CD4-positive, alpha-beta T cell (primary cell): ENCODE results near the gene CABCOCO1. TPM values are rescaled to one million over a fixed set of nuclear protein-coding genes. Genes with fewer than 3 reads are reported as not detected.
"Not testable (repeated sequence)": the region's sequence is repeated elsewhere in the genome, so short reads cannot be mapped to it uniquely, and the experiment has no call there.

Experiments
- ATAC-seq: fragments of 200-7000 bp; cut with Tn5 transposase; one replicate; pipeline ENCODE4 v1.10.0; 2022; ENCODE audit warnings: mild to moderate bottlenecking; ENCODE audit not compliant: poor library complexity
- CTCF ChIA-PET: fragments of 350-600 bp; sonication (Branson Sonifier 250); formaldehyde crosslinking; loops from one replicate; lab custom pipeline; 2021; ENCODE audit warnings: antibody characterized with exemption, inconsistent platforms; lab: Charles Lee
- POLR2A ChIA-PET: fragments of 350-600 bp; sonication (Branson Sonifier 250); formaldehyde crosslinking; loops from one replicate; lab custom pipeline; 2021; ENCODE audit warnings: antibody characterized with exemption, inconsistent platforms; lab: Charles Lee
- DNase-seq, 14 experiments: peaks; one replicate each; pipeline ENCODE4 v3.0.0-alpha.2; 2013 to 2020; ENCODE audit warnings: mixed read lengths in 2 of 14
- H3K27ac ChIP-seq, 2 donors: one replicate each; pipeline versions ENCODE4 v1.5.1 to v1.7.0; 2013; ENCODE audit warnings: low read length in 2 of 2, low read depth in 1 of 2, mild to moderate bottlenecking in 1 of 2
- H3K27me3 ChIP-seq, 2 experiments: 1 replicate in 1 of 2; 2 replicates in 1 of 2; pipeline versions ENCODE4 v1.6.1 to v1.7.0; 2013; ENCODE audit warnings: low read length in 2 of 2, control low read depth in 1 of 2, mild to moderate bottlenecking in 1 of 2, moderate library complexity in 1 of 2; ENCODE audit not compliant: insufficient read depth in 2 of 2, control insufficient read depth in 1 of 2
- H3K36me3 ChIP-seq: one replicate; pipeline ENCODE4 v1.6.1; 2013; ENCODE audit warnings: low read length, control low read depth; ENCODE audit not compliant: insufficient read depth
- H3K4me1 ChIP-seq: one replicate; pipeline ENCODE4 v1.6.1; 2013; ENCODE audit warnings: low read length, control low read depth; ENCODE audit not compliant: insufficient read depth
- H3K4me3 ChIP-seq: one replicate; pipeline ENCODE4 v1.5.1; 2013; ENCODE audit warnings: mild to moderate bottlenecking, low read length, moderate library complexity
- H3K9me3 ChIP-seq, 2 experiments: 1 replicate in 1 of 2; 2 replicates in 1 of 2; pipeline versions ENCODE4 v1.6.1 to v1.7.0; 2013; ENCODE audit warnings: low read length in 2 of 2, mild to moderate bottlenecking in 2 of 2, control low read depth in 1 of 2, moderate library complexity in 1 of 2; ENCODE audit not compliant: control insufficient read depth in 1 of 2, insufficient read depth in 1 of 2
- H3K27ac Mint-ChIP-seq: one replicate; pipeline ENCODE4 v1.8.0; 2020; ENCODE audit warnings: mixed read lengths
- H3K27me3 Mint-ChIP-seq: one replicate; pipeline ENCODE4 v1.8.0; 2021; ENCODE audit warnings: mixed read lengths
- H3K36me3 Mint-ChIP-seq: one replicate; pipeline ENCODE4 v1.8.0; 2021; ENCODE audit warnings: low read depth, mixed read lengths
- H3K4me1 Mint-ChIP-seq: one replicate; pipeline ENCODE4 v1.8.0; 2021; ENCODE audit warnings: low read depth, mixed read lengths
- H3K4me3 Mint-ChIP-seq: one replicate; pipeline ENCODE4 v1.8.0; 2020; ENCODE audit warnings: mild to moderate bottlenecking, mixed read lengths
- H3K9me3 Mint-ChIP-seq: one replicate; pipeline ENCODE4 v1.8.0; 2020; ENCODE audit warnings: mixed read lengths
- intact Hi-C, 2 experiments: fragments of 100-400 bp; cut with DNase I in 1 of 2; cut with micrococcal nuclease in 1 of 2; formaldehyde crosslinking; loops; one replicate each; pipeline versions ENCODE4 v1.15.1 to v1.9.0; 2023 to 2025; cut with DNase I, micrococcal nuclease
- total RNA-seq, 174 experiments: library from RNA in 2 of 174; stranded (reverse) in 2 of 174; gene quantifications; one replicate each; pipeline ENCODE4 v1.2.3 and lab custom pipeline; 2021 to 2026
- TF ChIP-seq, protein P1 (sequence below): fragments of 200-600 bp; IDR thresholded peaks from one replicate; pipeline ENCODE4 v1.8.0; 2022; ENCODE audit warnings: antibody characterized with exemption, mild to moderate bottlenecking

The CABCOCO1 gene
- total RNA-seq, 2 experiments from 2014 or later, result not detected

DNA sequence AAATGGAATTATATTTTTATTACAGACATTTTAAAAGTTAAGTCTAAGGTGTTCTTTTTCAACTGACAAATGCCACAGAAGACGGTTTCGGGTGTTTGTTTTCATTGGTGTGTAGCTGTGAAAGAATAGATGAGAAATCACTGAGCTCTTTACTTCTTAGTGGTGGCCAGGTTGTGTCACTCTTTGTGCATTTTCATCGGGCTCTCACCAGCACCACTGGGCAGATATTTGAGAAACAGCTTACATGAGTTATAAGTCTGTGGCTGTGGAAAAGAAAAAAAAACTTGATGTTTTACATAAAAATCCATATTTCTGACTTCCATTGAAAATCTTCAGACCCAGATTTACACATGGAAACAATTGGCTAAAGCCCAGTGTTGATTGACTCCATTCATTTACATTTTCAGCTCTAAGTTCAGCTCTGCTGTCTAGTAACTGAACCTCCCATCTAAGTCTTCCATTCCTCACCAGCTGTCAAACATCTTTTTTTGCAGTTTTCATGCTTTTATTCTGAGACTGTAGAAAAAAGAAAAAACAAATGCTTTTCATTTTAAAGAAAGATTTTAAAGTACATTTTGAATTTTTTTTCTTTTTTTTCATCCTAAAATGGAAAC lies 22.3 kb downstream of the CABCOCO1 start:
- H3K27me3 ChIP-seq, result no peaks in the 10 kb centered on the region
- ATAC-seq (no peak), DNase-seq (no peak)
- H3K36me3 ChIP-seq, result no peaks in the 10 kb centered on the region
- no peak overlapping the region for H3K27ac ChIP-seq
- no peak overlapping the region for H3K4me3 ChIP-seq
- no peaks in the 10 kb centered on the region for H3K9me3 ChIP-seq
- Mint-ChIP-seq H3K27ac (no peak overlapping the region), H3K27me3 (peaks cover 15% of the 10 kb centered on the region), H3K36me3 (no peaks in the 10 kb centered on the region), H3K4me3 (no peak overlapping the region), H3K4me1 (no peaks in the 10 kb centered on the region), H3K9me3 (no peaks in the 10 kb centered on the region)
- TF ChIP-seq, protein P1, sequence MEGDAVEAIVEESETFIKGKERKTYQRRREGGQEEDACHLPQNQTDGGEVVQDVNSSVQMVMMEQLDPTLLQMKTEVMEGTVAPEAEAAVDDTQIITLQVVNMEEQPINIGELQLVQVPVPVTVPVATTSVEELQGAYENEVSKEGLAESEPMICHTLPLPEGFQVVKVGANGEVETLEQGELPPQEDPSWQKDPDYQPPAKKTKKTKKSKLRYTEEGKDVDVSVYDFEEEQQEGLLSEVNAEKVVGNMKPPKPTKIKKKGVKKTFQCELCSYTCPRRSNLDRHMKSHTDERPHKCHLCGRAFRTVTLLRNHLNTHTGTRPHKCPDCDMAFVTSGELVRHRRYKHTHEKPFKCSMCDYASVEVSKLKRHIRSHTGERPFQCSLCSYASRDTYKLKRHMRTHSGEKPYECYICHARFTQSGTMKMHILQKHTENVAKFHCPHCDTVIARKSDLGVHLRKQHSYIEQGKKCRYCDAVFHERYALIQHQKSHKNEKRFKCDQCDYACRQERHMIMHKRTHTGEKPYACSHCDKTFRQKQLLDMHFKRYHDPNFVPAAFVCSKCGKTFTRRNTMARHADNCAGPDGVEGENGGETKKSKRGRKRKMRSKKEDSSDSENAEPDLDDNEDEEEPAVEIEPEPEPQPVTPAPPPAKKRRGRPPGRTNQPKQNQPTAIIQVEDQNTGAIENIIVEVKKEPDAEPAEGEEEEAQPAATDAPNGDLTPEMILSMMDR, result no peak
- ChIA-PET POLR2A (no interaction called here), CTCF (no interaction called here)
- no peaks in the 10 kb centered on the region for H3K4me1 ChIP-seq
- intact Hi-C loops, result no loop called here

DNA sequence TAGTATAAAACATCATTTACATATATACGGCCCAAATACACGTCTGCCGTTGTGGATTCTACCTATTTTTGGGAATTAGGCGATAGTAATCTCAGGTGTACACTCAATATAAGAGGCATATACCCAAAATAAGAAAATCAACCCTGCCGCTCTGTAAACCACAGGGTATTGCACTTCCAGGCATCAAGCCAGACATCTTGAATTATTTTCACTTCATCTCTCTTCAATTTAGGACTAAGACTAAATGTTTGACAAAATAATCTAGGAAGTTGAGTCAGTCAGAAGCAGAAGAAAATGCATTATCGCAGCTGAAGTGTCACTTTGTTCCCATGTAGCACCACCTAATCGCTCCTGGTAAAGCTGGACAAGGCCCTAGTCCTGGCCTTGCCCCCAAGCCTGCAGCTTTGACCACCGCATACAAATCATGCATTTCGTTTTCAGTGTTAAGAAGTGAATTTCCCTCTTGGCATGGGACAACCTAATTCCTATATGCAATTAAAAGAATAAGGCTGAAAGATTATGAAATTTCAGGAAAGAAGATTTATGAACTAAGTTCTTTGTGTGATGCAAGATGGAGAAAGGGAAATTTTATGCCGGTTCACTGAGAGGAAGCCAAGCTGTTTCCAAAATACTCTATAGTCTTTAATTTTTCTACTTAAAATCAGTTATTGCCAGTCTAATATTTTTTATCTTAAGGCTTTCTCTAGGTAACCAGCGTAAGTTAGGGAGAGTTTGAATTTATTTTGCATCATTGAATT lies 26.0 kb downstream of the CABCOCO1 start:
- no peaks in the 10 kb centered on the region for H3K4me1 Mint-ChIP-seq
- ATAC-seq (no peak), DNase-seq (no peak)
- TF ChIP-seq, protein P1, result no peak
- no peak overlapping the region for H3K4me3 Mint-ChIP-seq
- Histone ChIP-seq H3K4me1 (no peaks in the 10 kb centered on the region), H3K36me3 (no peaks in the 10 kb centered on the region), H3K9me3 (no peaks in the 10 kb centered on the region), H3K4me3 (no peak overlapping the region), H3K27me3 (no peaks in the 10 kb centered on the region), H3K27ac (no peak overlapping the region)
- H3K27me3 Mint-ChIP-seq, result peaks cover 10% of the 10 kb centered on the region
- no peaks in the 10 kb centered on the region for H3K9me3 Mint-ChIP-seq
- CTCF ChIA-PET, result no interaction called here
- POLR2A ChIA-PET, result no interaction called here
- intact Hi-C loops, result no loop called here
- no peaks in the 10 kb centered on the region for H3K36me3 Mint-ChIP-seq
- H3K27ac Mint-ChIP-seq, result no peak overlapping the region

DNA sequence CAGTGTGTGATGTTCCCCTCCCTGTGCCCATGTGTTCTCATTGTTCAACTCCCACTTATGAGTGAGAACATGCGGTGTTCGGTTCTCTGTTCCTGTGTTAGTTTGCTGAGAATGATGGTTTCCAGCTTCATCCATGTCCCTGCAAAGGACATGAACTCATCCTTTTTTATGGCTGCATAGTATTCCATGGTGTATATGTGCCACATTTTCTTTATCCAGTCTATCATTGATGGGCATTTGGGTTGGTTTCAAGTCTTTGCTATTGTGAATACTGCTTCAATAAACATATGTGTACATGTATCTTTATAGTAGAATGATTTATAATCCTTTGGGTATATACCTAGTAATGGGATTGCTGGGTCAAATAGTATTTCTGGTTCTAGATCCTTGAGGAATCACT lies 28.9 kb downstream of the CABCOCO1 start:
- H3K4me3 ChIP-seq, CTCF ChIA-PET, DNase-seq, intact Hi-C loops, H3K4me1 ChIP-seq, H3K27me3 ChIP-seq, H3K27ac Mint-ChIP-seq, H3K9me3 ChIP-seq, H3K36me3 Mint-ChIP-seq, H3K9me3 Mint-ChIP-seq, H3K27ac ChIP-seq, H3K4me1 Mint-ChIP-seq, H3K4me3 Mint-ChIP-seq, POLR2A ChIA-PET, H3K36me3 ChIP-seq, ATAC-seq: not testable (repeated sequence)
- H3K27me3 Mint-ChIP-seq, result peaks cover 18% of the 10 kb centered on the region
